ENCODE results near the gene GLI1.

The GLI1 gene

DNA sequence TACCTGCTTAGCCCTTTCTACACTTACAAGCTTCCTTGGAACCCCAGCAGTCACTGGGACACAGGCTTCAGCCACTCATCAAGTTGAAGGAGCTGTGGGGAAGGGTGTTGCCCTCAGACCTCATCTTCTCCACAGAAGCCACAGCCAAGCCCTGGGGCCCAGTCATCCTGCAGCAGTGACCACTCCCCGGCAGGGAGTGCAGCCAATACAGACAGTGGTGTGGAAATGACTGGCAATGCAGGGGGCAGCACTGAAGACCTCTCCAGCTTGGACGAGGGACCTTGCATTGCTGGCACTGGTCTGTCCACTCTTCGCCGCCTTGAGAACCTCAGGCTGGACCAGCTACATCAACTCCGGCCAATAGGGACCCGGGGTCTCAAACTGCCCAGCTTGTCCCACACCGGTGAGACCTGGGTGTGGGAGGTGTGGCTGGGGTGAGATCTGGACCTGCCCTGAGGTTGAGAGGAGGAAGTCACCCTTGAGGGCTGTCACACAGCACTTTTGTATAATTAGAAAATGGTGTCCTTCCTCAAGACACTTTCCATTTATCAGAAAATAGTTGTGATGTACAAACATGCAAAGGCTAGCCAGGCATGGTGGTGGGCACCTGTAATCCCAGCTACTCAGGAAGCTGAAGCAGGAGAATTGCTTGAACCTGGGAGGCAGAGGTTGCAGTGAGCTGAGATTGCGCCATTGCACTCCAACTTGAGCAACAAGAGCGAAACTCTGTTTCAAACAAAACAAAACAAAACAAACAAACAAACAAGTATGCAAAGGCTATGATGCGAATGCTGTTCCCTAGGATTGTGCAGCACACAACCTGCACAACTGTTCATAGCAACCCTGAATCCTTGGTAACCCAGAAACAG, 9.9 kb downstream of the GLI1 start:
- peaks cover 4% of the 10 kb centered on the region for H3K36me3 ChIP-seq (ENCODE audit: insufficient read depth, low read length)
- no peak overlapping the region for H2AFZ ChIP-seq (ENCODE audit: low read depth, low read length)
- no peaks in the 10 kb centered on the region for H3K9me3 ChIP-seq (ENCODE audit: low read length)
- H3K4me1 ChIP-seq (ENCODE audit: insufficient read depth, low read length): no peaks in the 10 kb centered on the region
- no peak overlapping the region for H3K4me3 ChIP-seq (ENCODE audit: low read length)
- peaks cover 12% of the 10 kb centered on the region for H3K27me3 ChIP-seq (ENCODE audit: insufficient read depth, low read length)

DNA sequence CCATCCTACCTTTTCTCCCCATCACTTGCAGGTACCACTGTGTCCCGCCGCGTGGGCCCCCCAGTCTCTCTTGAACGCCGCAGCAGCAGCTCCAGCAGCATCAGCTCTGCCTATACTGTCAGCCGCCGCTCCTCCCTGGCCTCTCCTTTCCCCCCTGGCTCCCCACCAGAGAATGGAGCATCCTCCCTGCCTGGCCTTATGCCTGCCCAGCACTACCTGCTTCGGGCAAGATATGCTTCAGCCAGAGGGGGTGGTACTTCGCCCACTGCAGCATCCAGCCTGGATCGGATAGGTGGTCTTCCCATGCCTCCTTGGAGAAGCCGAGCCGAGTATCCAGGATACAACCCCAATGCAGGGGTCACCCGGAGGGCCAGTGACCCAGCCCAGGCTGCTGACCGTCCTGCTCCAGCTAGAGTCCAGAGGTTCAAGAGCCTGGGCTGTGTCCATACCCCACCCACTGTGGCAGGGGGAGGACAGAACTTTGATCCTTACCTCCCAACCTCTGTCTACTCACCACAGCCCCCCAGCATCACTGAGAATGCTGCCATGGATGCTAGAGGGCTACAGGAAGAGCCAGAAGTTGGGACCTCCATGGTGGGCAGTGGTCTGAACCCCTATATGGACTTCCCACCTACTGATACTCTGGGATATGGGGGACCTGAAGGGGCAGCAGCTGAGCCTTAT, 10.8 kb downstream of the GLI1 start:
- Histone ChIP-seq H2AFZ (ENCODE audit: low read depth, low read length) (no peak overlapping the region), H3K9me3 (ENCODE audit: low read length) (no peaks in the 10 kb centered on the region), H3K4me1 (ENCODE audit: insufficient read depth, low read length) (peaks cover 5% of the 10 kb centered on the region), H3K27me3 (ENCODE audit: insufficient read depth, low read length) (peaks cover 21% of the 10 kb centered on the region), H3K36me3 (ENCODE audit: insufficient read depth, low read length) (peaks cover 4% of the 10 kb centered on the region), H3K4me3 (ENCODE audit: low read length) (no peak overlapping the region)

- Histone ChIP-seq H3K4me1 (ENCODE audit: insufficient read depth, low read length) (peaks cover 9% of the 10 kb centered on the region), H3K4me3 (ENCODE audit: low read length) (no peak overlapping the region), H3K36me3 (ENCODE audit: insufficient read depth, low read length) (peaks cover 4% of the 10 kb centered on the region), H3K9me3 (ENCODE audit: low read length) (no peaks in the 10 kb centered on the region), H3K27me3 (ENCODE audit: insufficient read depth, low read length) (peaks cover 27% of the 10 kb centered on the region), H2AFZ (ENCODE audit: low read depth, low read length) (no peak overlapping the region)
These were observed 11.5 kb downstream of the GLI1 start for GRCh38 chr12:57470970-57471656.

- H3K36me3 ChIP-seq (ENCODE audit: insufficient read depth, low read length): peaks cover 4% of the 10 kb centered on the region
- no peak overlapping the region for H3K4me3 ChIP-seq (ENCODE audit: low read length)
- H2AFZ ChIP-seq (ENCODE audit: low read depth, low read length): no peak overlapping the region
- H3K4me1 ChIP-seq (ENCODE audit: insufficient read depth, low read length): peaks cover 9% of the 10 kb centered on the region
- no peaks in the 10 kb centered on the region for H3K9me3 ChIP-seq (ENCODE audit: low read length)
- H3K27me3 ChIP-seq (ENCODE audit: insufficient read depth, low read length): peaks cover 33% of the 10 kb centered on the region
These were observed 12.1 kb downstream of the GLI1 start for GRCh38 chr12:57471661-57472060.

- no peak overlapping the region for H2AFZ ChIP-seq (ENCODE audit: low read depth, low read length)
- H3K4me3 ChIP-seq (ENCODE audit: low read length): no peak overlapping the region
- peaks cover 40% of the 10 kb centered on the region for H3K27me3 ChIP-seq (ENCODE audit: insufficient read depth, low read length)
- H3K9me3 ChIP-seq (ENCODE audit: low read length): no peaks in the 10 kb centered on the region
- peaks cover 4% of the 10 kb centered on the region for H3K36me3 ChIP-seq (ENCODE audit: insufficient read depth, low read length)
- H3K4me1 ChIP-seq (ENCODE audit: insufficient read depth, low read length): peaks cover 9% of the 10 kb centered on the region
These were observed 12.8 kb downstream of the GLI1 start for GRCh38 chr12:57472391-57472790.

DNA sequence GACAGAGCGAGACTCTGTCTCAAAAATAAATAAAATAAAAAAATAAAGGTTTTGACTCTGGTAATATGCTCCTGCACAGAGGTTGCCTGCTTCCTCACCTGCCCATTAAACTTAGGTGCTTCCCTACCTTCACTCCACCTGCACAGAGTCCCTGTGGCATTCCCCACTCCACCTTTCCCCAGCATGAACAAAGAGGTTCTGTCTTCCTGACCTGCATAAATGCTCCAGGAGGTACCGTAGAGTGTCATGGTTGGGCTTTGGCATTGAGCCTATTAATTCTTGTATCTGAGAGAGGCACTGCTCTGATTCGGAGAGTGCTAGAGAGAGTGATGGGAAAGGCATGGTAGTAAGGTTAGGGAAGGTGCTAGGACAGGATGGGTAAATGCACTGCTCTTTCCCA, 13.8 kb downstream of the GLI1 start:
- Histone ChIP-seq H3K36me3 (ENCODE audit: insufficient read depth, low read length) (peaks cover 4% of the 10 kb centered on the region), H3K9me3 (ENCODE audit: low read length) (peaks cover 3% of the 10 kb centered on the region), H3K27me3 (ENCODE audit: insufficient read depth, low read length) (peaks cover 50% of the 10 kb centered on the region), H2AFZ (ENCODE audit: low read depth, low read length) (no peak overlapping the region), H3K4me3 (ENCODE audit: low read length) (no peak overlapping the region), H3K4me1 (ENCODE audit: insufficient read depth, low read length) (peaks cover 9% of the 10 kb centered on the region)

- peaks cover 9% of the 10 kb centered on the region for H3K4me1 ChIP-seq (ENCODE audit: insufficient read depth, low read length)
- H3K4me3 ChIP-seq (ENCODE audit: low read length): no peak overlapping the region
- H2AFZ ChIP-seq (ENCODE audit: low read depth, low read length): no peak overlapping the region
- peaks cover 3% of the 10 kb centered on the region for H3K9me3 ChIP-seq (ENCODE audit: low read length)
- peaks cover 54% of the 10 kb centered on the region for H3K27me3 ChIP-seq (ENCODE audit: insufficient read depth, low read length)
- peaks cover 4% of the 10 kb centered on the region for H3K36me3 ChIP-seq (ENCODE audit: insufficient read depth, low read length)
These were observed 14.3 kb downstream of the GLI1 start for GRCh38 chr12:57473886-57474285.

DNA sequence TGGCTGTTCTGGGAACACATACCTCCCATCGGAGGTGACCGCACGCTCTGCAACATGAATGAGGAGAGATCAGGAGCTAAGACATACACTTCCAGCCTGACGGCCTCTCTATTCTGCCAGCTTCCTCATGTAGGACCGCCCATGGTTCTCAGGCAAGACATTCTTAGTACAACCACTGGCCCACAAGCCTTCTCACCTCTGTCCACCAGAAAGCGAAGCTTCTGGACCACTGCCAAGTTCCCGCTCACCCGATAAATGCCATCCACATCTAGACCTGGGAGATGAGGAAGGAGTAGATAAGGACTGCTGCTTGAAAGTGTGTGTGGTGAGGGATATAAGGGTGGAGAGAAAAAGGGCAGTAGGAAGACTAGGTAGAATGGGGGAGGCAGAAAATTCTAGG, 14.8 kb downstream of the GLI1 start:
- no peak overlapping the region for H3K4me3 ChIP-seq (ENCODE audit: low read length)
- H3K4me1 ChIP-seq (ENCODE audit: insufficient read depth, low read length): peaks cover 9% of the 10 kb centered on the region
- H2AFZ ChIP-seq (ENCODE audit: low read depth, low read length): no peak overlapping the region
- H3K9me3 ChIP-seq (ENCODE audit: low read length): peaks cover 3% of the 10 kb centered on the region
- H3K36me3 ChIP-seq (ENCODE audit: insufficient read depth, low read length): peaks cover 4% of the 10 kb centered on the region
- peaks cover 59% of the 10 kb centered on the region for H3K27me3 ChIP-seq (ENCODE audit: insufficient read depth, low read length)

- Histone ChIP-seq H3K9me3 (ENCODE audit: low read length) (peaks cover 3% of the 10 kb centered on the region), H3K4me3 (ENCODE audit: low read length) (peak overlapping the region; percentile 15), H3K27me3 (ENCODE audit: insufficient read depth, low read length) (peaks cover 59% of the 10 kb centered on the region), H3K36me3 (ENCODE audit: insufficient read depth, low read length) (peaks cover 4% of the 10 kb centered on the region), H3K4me1 (ENCODE audit: insufficient read depth, low read length) (peaks cover 9% of the 10 kb centered on the region), H2AFZ (ENCODE audit: low read depth, low read length) (peak overlapping the region; percentile 62)
These were observed 15.3 kb downstream of the GLI1 start for GRCh38 chr12:57474862-57475261.

DNA sequence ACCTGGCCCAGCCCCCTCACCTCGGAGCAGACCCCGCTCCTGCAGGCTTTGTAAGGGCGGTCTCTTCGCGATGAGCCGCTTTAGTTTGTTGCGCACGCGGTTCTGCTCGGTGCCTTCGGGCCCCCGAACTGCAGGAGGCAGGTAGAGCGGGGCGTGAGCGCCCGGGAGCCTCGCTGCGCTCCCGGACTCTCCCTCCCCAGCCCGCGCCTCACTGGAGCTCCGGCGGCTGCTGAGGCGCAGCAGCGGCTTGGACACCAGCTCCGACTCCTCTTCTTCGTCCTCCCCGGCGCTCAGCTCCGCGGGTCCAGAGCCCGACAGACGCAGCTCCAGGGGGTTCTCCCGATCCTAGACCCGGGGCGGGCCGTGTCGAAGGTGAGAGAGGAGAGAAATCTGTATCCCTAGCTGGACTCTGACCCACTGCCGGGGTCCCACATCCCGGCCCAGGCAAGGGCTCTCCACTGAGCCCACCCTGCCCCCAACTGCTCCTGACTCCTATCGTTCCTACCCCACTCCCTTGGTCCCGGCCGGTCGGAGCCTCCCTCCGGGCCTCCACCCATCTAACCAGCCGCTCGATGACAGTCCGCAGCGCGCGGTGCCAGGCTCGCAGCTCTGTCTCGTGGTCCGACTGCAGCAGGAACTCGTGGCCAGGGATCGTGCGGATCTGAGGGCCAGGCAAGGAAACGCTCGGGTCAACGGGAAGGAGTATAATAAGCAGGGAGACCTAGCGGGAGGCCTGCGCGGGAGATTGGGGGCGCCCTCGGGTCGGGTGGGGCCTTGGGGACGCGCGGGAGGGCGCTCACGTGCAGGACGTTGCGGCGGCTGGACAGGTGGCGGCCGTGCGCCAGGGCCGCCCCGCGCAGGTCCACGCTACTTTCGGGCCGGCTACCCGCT, 15.9 kb downstream of the GLI1 start:
- Histone ChIP-seq H2AFZ (ENCODE audit: low read depth, low read length) (peak overlapping the region; percentile 62), H3K27me3 (ENCODE audit: insufficient read depth, low read length) (peaks cover 60% of the 10 kb centered on the region), H3K9me3 (ENCODE audit: low read length) (peaks cover 3% of the 10 kb centered on the region), H3K4me3 (ENCODE audit: low read length) (peak overlapping the region; percentile 15), H3K36me3 (ENCODE audit: insufficient read depth, low read length) (peaks cover 4% of the 10 kb centered on the region), H3K4me1 (ENCODE audit: insufficient read depth, low read length) (peaks cover 9% of the 10 kb centered on the region)

GRCh38 chr12:57476162-57476992, 16.8 kb downstream of the GLI1 start:
- H3K4me3 ChIP-seq (ENCODE audit: low read length): no peak overlapping the region
- H3K36me3 ChIP-seq (ENCODE audit: insufficient read depth, low read length): no peaks in the 10 kb centered on the region
- H3K27me3 ChIP-seq (ENCODE audit: insufficient read depth, low read length): peaks cover 63% of the 10 kb centered on the region
- peaks cover 3% of the 10 kb centered on the region for H3K9me3 ChIP-seq (ENCODE audit: low read length)
- H3K4me1 ChIP-seq (ENCODE audit: insufficient read depth, low read length): peaks cover 9% of the 10 kb centered on the region
- peak overlapping the region; percentile 62 for H2AFZ ChIP-seq (ENCODE audit: low read depth, low read length)
